DMS153 treated with DMSO at 0.1 percent for 48 hours (cell line): Measurements from ENCODE around the gene DIDO1.
A peak's percentile ranks its signal among the peaks of the same experiment; 100 is the strongest.
"Not testable (repeated sequence)": the region's sequence is repeated elsewhere in the genome, so short reads cannot be mapped to it uniquely, and the experiment has no call there.

Experiments
- DNase-seq: peaks from one replicate; lab custom pipeline; 2025; ENCODE audit not compliant: unreplicated experiment; lab: John Stamatoyannopoulos, UW

The DIDO1 gene

GRCh38 chr20:62933966-62934365, 7.7 kb upstream of the DIDO1 start:
- no peak for DNase-seq

- DNase-seq, result no peak
These were observed 5.2 kb upstream of the DIDO1 start for GRCh38 chr20:62931464-62931863.

- no peak for DNase-seq
These were observed 2.8 kb upstream of the DIDO1 start for GRCh38 chr20:62929051-62929538.

GRCh38 chr20:62928246-62928939, 2.1 kb upstream of the DIDO1 start:
- DNase-seq, result no peak

GRCh38 chr20:62927128-62927705, 912 bp upstream of the DIDO1 start:
- DNase-seq, result no peak

GRCh38 chr20:62925420-62926228, 681 bp downstream of the DIDO1 start:
- DNase-seq, result no peak

GRCh38 chr20:62925076-62925419, 1.3 kb downstream of the DIDO1 start:
- no peak for DNase-seq

GRCh38 chr20:62924442-62925075, 1.7 kb downstream of the DIDO1 start:
- DNase-seq, result no peak

GRCh38 chr20:62923669-62924441, 2.5 kb downstream of the DIDO1 start:
- DNase-seq, result no peak

GRCh38 chr20:62923059-62923668, 3.1 kb downstream of the DIDO1 start:
- DNase-seq, result not testable (repeated sequence)

- DNase-seq, result no peak
These were observed 3.8 kb downstream of the DIDO1 start for GRCh38 chr20:62922451-62922921.

GRCh38 chr20:62921119-62921687, 5.1 kb downstream of the DIDO1 start:
- peak; percentile 54 for DNase-seq

GRCh38 chr20:62920039-62920645, 6.2 kb downstream of the DIDO1 start:
- no peak for DNase-seq

- DNase-seq, result no peak
These were observed 7.5 kb downstream of the DIDO1 start for GRCh38 chr20:62918831-62919230.

GRCh38 chr20:62918147-62918546, 8.2 kb downstream of the DIDO1 start:
- no peak for DNase-seq

- DNase-seq, result no peak
These were observed 8.6 kb downstream of the DIDO1 start for GRCh38 chr20:62917720-62918119.

GRCh38 chr20:62916703-62917476, 9.4 kb downstream of the DIDO1 start:
- no peak for DNase-seq

- peak; percentile 34 for DNase-seq
These were observed 11.3 kb downstream of the DIDO1 start for GRCh38 chr20:62914970-62915457.

GRCh38 chr20:62914436-62914835, 11.9 kb downstream of the DIDO1 start:
- no peak for DNase-seq
